HCT116 (cell line): ENCODE data around the gene TBX2. TPM values are rescaled to one million over a fixed set of nuclear protein-coding genes. Genes with fewer than 3 reads are reported as not detected.

ENCODE experiments used
- ATAC-seq: fragments of 200-7000 bp; cut with Tn5 transposase; 2 replicates; pipeline ENCODE4 v1.9.1; 2020; ENCODE audit warnings: mild to moderate bottlenecking, moderate library complexity
- BruUV-seq: library from RNA; stranded (reverse); fragments of 400-500 nt; replicated peaks from 2 replicates; lab custom pipeline; 2021; lab: Mats Ljungman, UMichigan
- CTCF ChIA-PET: fragments of 300-600 bp; sonication (Branson Sonifier 250); formaldehyde crosslinking; loops from one replicate; lab custom pipeline; 2021; ENCODE audit warnings: antibody characterized with exemption; lab: Charles Lee
- POLR2A ChIA-PET: fragments of 300-600, 350-600 bp; sonication (Branson Sonifier 250); formaldehyde crosslinking; loops from one replicate; lab custom pipeline; 2021; ENCODE audit warnings: antibody characterized with exemption; lab: Charles Lee
- RAD21 ChIA-PET, 2 experiments: fragments of 300-600 bp; sonication (Branson Sonifier 250); formaldehyde crosslinking; loops; one replicate each; lab custom pipeline; 2023; ENCODE audit warnings: low total read pairs in 2 of 2; ENCODE audit not compliant: uncharacterized antibody in 2 of 2, unreplicated experiment in 2 of 2, low non-redundant PET in 1 of 2; lab: Charles Lee
- DNase-seq: peaks from one replicate; pipeline ENCODE4 v3.0.0-alpha.2; 2010; ENCODE audit warnings: low read depth, low spot score
- H2AFZ ChIP-seq: fragments of 200-600 bp; shearing (Covaris generic), sonication (generic); 2 replicates; pipeline ENCODE4 v1.6.1; 2017; ENCODE audit warnings: low read depth, mixed run types, mixed read lengths, antibody characterized with exemption, low read length; ENCODE audit not compliant: poor library complexity, severe bottlenecking
- H3K27ac ChIP-seq: 2 replicates; pipeline ENCODE4 v1.5.1; 2012; ENCODE audit warnings: low read depth, low read length
- H3K27me3 ChIP-seq: fragments of 200-600 bp; sonication (generic); 2 replicates; pipeline ENCODE4 v1.6.1; 2016; ENCODE audit warnings: mixed run types, low read length, mixed read lengths; ENCODE audit not compliant: insufficient read depth
- H3K36me3 ChIP-seq, 2 experiments: fragments of 200-500 bp in 1 of 2; fragments of 200-600 bp in 1 of 2; sonication (Bioruptor generic) in 1 of 2; sonication (generic) in 1 of 2; 2 replicates each; pipeline versions ENCODE4 v1.5.1 to v1.6.1; 2014 to 2016; ENCODE audit warnings: low read length in 2 of 2, inconsistent platforms in 1 of 2, mixed read lengths in 1 of 2, mixed run types in 1 of 2; ENCODE audit not compliant: insufficient read depth in 2 of 2, control insufficient read depth in 1 of 2
- H3K4me1 ChIP-seq, 2 experiments: fragments of 200-600 bp in 1 of 2; sonication (generic) in 1 of 2; 2 replicates each; pipeline versions ENCODE4 v1.5.1 to v1.6.1; 2012 to 2017; ENCODE audit warnings: low read length in 2 of 2, inconsistent platforms in 1 of 2, mild to moderate bottlenecking in 1 of 2, mixed read lengths in 1 of 2, mixed run types in 1 of 2, moderate library complexity in 1 of 2; ENCODE audit not compliant: insufficient read depth in 2 of 2, control insufficient read depth in 1 of 2
- H3K4me2 ChIP-seq: fragments of 200-600 bp; sonication (generic); 2 replicates; pipeline ENCODE4 v1.6.1; 2017; ENCODE audit warnings: mixed run types, low read length, mixed read lengths
- H3K4me3 ChIP-seq, 2 experiments: fragments of 200-600 bp in 1 of 2; sonication (generic) in 1 of 2; replicated peaks in 1 of 2; 2 replicates each; pipeline ENCODE4 v1.5.1; 2011 to 2016; ENCODE audit warnings: low read length in 2 of 2, control low read depth in 1 of 2, low read depth in 1 of 2, mild to moderate bottlenecking in 1 of 2, mixed read lengths in 1 of 2, mixed run types in 1 of 2
- H3K79me2 ChIP-seq: fragments of 200-600 bp; sonication (generic); 2 replicates; pipeline ENCODE4 v1.6.1; 2017; ENCODE audit warnings: mild to moderate bottlenecking, mixed run types, low read length, moderate library complexity, mixed read lengths; ENCODE audit not compliant: insufficient read depth
- H3K9ac ChIP-seq: fragments of 200-600 bp; sonication (generic); 2 replicates; pipeline ENCODE4 v1.6.1; 2016; ENCODE audit warnings: low read length, mixed read lengths
- H3K9me2 ChIP-seq: fragments of 200-600 bp; sonication (generic), shearing (Covaris generic); 2 replicates; pipeline ENCODE4 v1.6.1; 2017; ENCODE audit warnings: mixed run types, mild to moderate bottlenecking, moderate library complexity; ENCODE audit not compliant: insufficient read depth
- H3K9me3 ChIP-seq, 2 experiments: fragments of 200-500 bp in 1 of 2; fragments of 200-600 bp in 1 of 2; sonication (Bioruptor generic) in 1 of 2; sonication (generic) in 1 of 2; 2 replicates each; pipeline ENCODE4 v1.6.1; 2014 to 2017; ENCODE audit warnings: low read length in 2 of 2, mixed read lengths in 2 of 2, inconsistent platforms in 1 of 2, low read depth in 1 of 2, mild to moderate bottlenecking in 1 of 2, mixed run types in 1 of 2, moderate library complexity in 1 of 2; ENCODE audit not compliant: control insufficient read depth in 1 of 2, insufficient read depth in 1 of 2
- H4K20me1 ChIP-seq: fragments of 200-600 bp; sonication (generic), shearing (Covaris generic); 2 replicates; pipeline ENCODE4 v1.6.1; 2017; ENCODE audit warnings: mixed run types, mild to moderate bottlenecking, moderate library complexity; ENCODE audit not compliant: insufficient read depth
- ATF3 ChIP-seq: IDR thresholded peaks from 2 replicates; pipeline ENCODE4 v1.6.1; 2012
- CBX3 ChIP-seq: IDR thresholded peaks from 2 replicates; pipeline ENCODE4 v1.6.1; 2012; ENCODE audit warnings: low read depth
- CEBPB ChIP-seq: IDR thresholded peaks from 2 replicates; pipeline ENCODE4 v1.6.1; 2012; ENCODE audit warnings: low read depth
- CTCF ChIP-seq, 3 experiments: fragments of 200-600 bp in 1 of 3; sonication (generic) in 1 of 3; IDR thresholded peaks in 2 of 3; conservative IDR thresholded peaks in 1 of 3; 2 replicates each; pipeline ENCODE4 v1.5.1; 2012 to 2017; ENCODE audit warnings: low read depth in 2 of 3, low read length in 2 of 3, antibody characterized with exemption in 1 of 3, borderline replicate concordance in 1 of 3, control low read depth in 1 of 3, mild to moderate bottlenecking in 1 of 3, mixed read lengths in 1 of 3, mixed run types in 1 of 3, moderate library complexity in 1 of 3; ENCODE audit not compliant: insufficient read depth in 1 of 3
- EGR1 ChIP-seq: IDR thresholded peaks from 2 replicates; pipeline ENCODE4 v1.6.1; 2012; ENCODE audit warnings: low read depth
- ELF1 ChIP-seq: IDR thresholded peaks from 2 replicates; pipeline ENCODE4 v1.6.1; 2012; ENCODE audit warnings: low read depth, borderline replicate concordance
- FOSL1 ChIP-seq: IDR thresholded peaks from 2 replicates; pipeline ENCODE4 v1.6.1; 2012; ENCODE audit warnings: low read depth
- JUND ChIP-seq: IDR thresholded peaks from 2 replicates; pipeline ENCODE4 v1.6.1; 2012
- MAX ChIP-seq: IDR thresholded peaks from 2 replicates; pipeline ENCODE4 v1.6.1; 2012
- POLR2A ChIP-seq: IDR thresholded peaks from 2 replicates; pipeline ENCODE4 v1.7.0; 2011; ENCODE audit warnings: borderline replicate concordance; ENCODE audit not compliant: insufficient read depth, insufficient read length; ENCODE audit errors: extremely low read depth
- POLR2AphosphoS5 ChIP-seq: IDR thresholded peaks from 2 replicates; pipeline ENCODE4 v1.6.1; 2011; ENCODE audit warnings: mild to moderate bottlenecking, low read depth, low read length, moderate library complexity
- RAD21 ChIP-seq: IDR thresholded peaks from 2 replicates; pipeline ENCODE4 v1.6.1; 2012; ENCODE audit warnings: low read depth, mild to moderate bottlenecking
- REST ChIP-seq: IDR thresholded peaks from 2 replicates; pipeline ENCODE4 v1.6.1; 2012; ENCODE audit warnings: low read depth
- SIN3A ChIP-seq: IDR thresholded peaks from 2 replicates; pipeline ENCODE4 v1.6.1; 2012; ENCODE audit warnings: low read depth
- SP1 ChIP-seq: IDR thresholded peaks from 2 replicates; pipeline ENCODE4 v1.6.1; 2012; ENCODE audit warnings: low read depth
- SRF ChIP-seq: IDR thresholded peaks from 2 replicates; pipeline ENCODE4 v1.6.1; 2012; ENCODE audit warnings: low read depth
- TCF7L2 ChIP-seq: IDR thresholded peaks from 2 replicates; pipeline ENCODE4 v1.7.0; 2011; ENCODE audit warnings: borderline replicate concordance, inconsistent platforms; ENCODE audit not compliant: insufficient read depth, insufficient read length; ENCODE audit errors: extremely low read depth
- ZBTB33 ChIP-seq: IDR thresholded peaks from 2 replicates; pipeline ENCODE4 v1.6.1; 2011; ENCODE audit warnings: mild to moderate bottlenecking, low read length, moderate library complexity; ENCODE audit not compliant: insufficient replicate concordance; ENCODE audit errors: extremely low read depth
- ZNF274 ChIP-seq: fragments of 200-500 bp; sonication (Bioruptor generic); IDR thresholded peaks from 2 replicates; pipeline ENCODE4 v1.6.1; 2014; ENCODE audit warnings: mild to moderate bottlenecking, low read depth, low read length, inconsistent platforms
- intact Hi-C: fragments of 100-400 bp; cut with micrococcal nuclease; formaldehyde crosslinking; loops from 2 replicates; pipeline ENCODE4 v1.10.0; 2022
- total RNA-seq: library from RNA; stranded (reverse); gene quantifications from one replicate; pipeline ENCODE4 v1.2.1, GENCODE V29; 2021; ENCODE audit not compliant: unreplicated experiment

TBX2 gene
- total RNA-seq, 1 experiment from 2014 or later = 0.71 TPM

GRCh38 chr17:61412143-61412859 lies 12.7 kb downstream of the TBX2 start:
- Histone ChIP-seq H3K4me2 (peak overlapping the region; percentile 93), H3K27ac (peak overlapping the region; percentile 97), H4K20me1 (no peaks in the 10 kb centered on the region), H3K79me2 (no peaks in the 10 kb centered on the region), H3K9me2 (no peaks in the 10 kb centered on the region), H3K4me3 (peak overlapping the region; percentile 54 to 64), H2AFZ (peak overlapping the region; percentile 63), H3K4me1 (peaks cover 58 to 70% of the 10 kb centered on the region in 2 experiments), H3K27me3 (no peaks in the 10 kb centered on the region), H3K9ac (peak overlapping the region; percentile 75), H3K9me3 (no peaks in the 10 kb centered on the region), H3K36me3 (no peaks in the 10 kb centered on the region)
- ATAC-seq = peak; percentile 62
- ChIA-PET RAD21 (interaction anchor here (0.6 to 2.1 kb wide), 13 partner anchors 12 to 697 kb away, joined by 3 to 11 read pairs (median 3); no protein-coding TSS in a partner anchor), POLR2A (no interaction called here), CTCF (interaction anchor here (0.6 to 5.0 kb wide), 27 partner anchors 9 to 697 kb away, joined by 3 to 60 read pairs (median 5); no protein-coding TSS in a partner anchor)
- intact Hi-C loops = loop anchor here (1.0 to 5.0 kb wide), 9 partner anchors 139 to 697 kb away; partner anchors contain the start of gene MED13
- BruUV-seq = no TSS peak
- peak; percentile 49 for DNase-seq
- peak; percentile 94 to 100 (median 99) for TF ChIP-seq CTCF (IDR thresholded peaks at IDR 0.05 in 2 of 3, conservative IDR thresholded peaks at IDR 0.05 in 1 of 3; ENCODE audit: borderline replicate concordance in 1 of 3, insufficient read depth in 1 of 3, low read depth in 2 of 3, low read length in 2 of 3)
- peak; percentile 67; the same call in 1 of the 2 replicates for TF ChIP-seq MAX
- TF ChIP-seq SIN3A = no peak
- TF ChIP-seq ELF1 = no peak
- no peak for TF ChIP-seq REST
- TF ChIP-seq TCF7L2 = no peak
- TF ChIP-seq RAD21 = peak; percentile 100
- no peak for TF ChIP-seq CBX3
- no peak for TF ChIP-seq ZNF274
- TF ChIP-seq JUND = no peak
- TF ChIP-seq CEBPB = no peak
- no peak for TF ChIP-seq FOSL1
- TF ChIP-seq SP1 = no peak
- no peak for TF ChIP-seq SRF
- TF ChIP-seq POLR2A = no peak
- peak; percentile 61; the same call in 1 of the 2 replicates for TF ChIP-seq POLR2AphosphoS5
- no peak for TF ChIP-seq EGR1
- no peak for TF ChIP-seq ZBTB33
- no peak for TF ChIP-seq ATF3
